Measurements from ENCODE around the gene ATXN7L1.

Gene ATXN7L1

GRCh38 chr7:105567024-105567423 is 309.4 kb downstream of the ATXN7L1 start:
- Histone ChIP-seq H3K4me3 (no peak overlapping the region), H3K27ac (no peak overlapping the region)
- TF ChIP-seq, protein P1, sequence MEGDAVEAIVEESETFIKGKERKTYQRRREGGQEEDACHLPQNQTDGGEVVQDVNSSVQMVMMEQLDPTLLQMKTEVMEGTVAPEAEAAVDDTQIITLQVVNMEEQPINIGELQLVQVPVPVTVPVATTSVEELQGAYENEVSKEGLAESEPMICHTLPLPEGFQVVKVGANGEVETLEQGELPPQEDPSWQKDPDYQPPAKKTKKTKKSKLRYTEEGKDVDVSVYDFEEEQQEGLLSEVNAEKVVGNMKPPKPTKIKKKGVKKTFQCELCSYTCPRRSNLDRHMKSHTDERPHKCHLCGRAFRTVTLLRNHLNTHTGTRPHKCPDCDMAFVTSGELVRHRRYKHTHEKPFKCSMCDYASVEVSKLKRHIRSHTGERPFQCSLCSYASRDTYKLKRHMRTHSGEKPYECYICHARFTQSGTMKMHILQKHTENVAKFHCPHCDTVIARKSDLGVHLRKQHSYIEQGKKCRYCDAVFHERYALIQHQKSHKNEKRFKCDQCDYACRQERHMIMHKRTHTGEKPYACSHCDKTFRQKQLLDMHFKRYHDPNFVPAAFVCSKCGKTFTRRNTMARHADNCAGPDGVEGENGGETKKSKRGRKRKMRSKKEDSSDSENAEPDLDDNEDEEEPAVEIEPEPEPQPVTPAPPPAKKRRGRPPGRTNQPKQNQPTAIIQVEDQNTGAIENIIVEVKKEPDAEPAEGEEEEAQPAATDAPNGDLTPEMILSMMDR (IDR thresholded peaks at IDR 0.05): no peak
- no peak for DNase-seq (ENCODE audit: low spot score)

GRCh38 chr7:105565190-105565589 is 311.2 kb downstream of the ATXN7L1 start:
- TF ChIP-seq, protein P1 (IDR thresholded peaks at IDR 0.05): no peak
- DNase-seq (ENCODE audit: low spot score): no peak
- H3K4me3 ChIP-seq: no peak overlapping the region
- H3K27ac ChIP-seq: no peak overlapping the region

- Histone ChIP-seq H3K27ac (no peak overlapping the region), H3K4me3 (no peak overlapping the region)
- DNase-seq (ENCODE audit: low spot score): no peak
- TF ChIP-seq, protein P1 (IDR thresholded peaks at IDR 0.05): no peak
Observed at GRCh38 chr7:105559926-105560325, 316.5 kb downstream of the ATXN7L1 start.

All from coronary artery (tissue), 2 donors.